SK-N-SH (cell line): Measurements from ENCODE around the gene ACOXL. TPM values are rescaled to one million over a fixed set of nuclear protein-coding genes. Genes with fewer than 3 reads are reported as not detected.

Source experiments
- CTCF ChIA-PET: fragments of 300-600, 350-600 bp; formaldehyde crosslinking; extraction: SDS; loops from one replicate; lab custom pipeline; 2021; lab: Yijun Ruan, JAX
- POLR2A ChIA-PET: fragments of 350-600 bp; sonication (Branson Sonifier 250); formaldehyde crosslinking; extraction: SDS; loops from one replicate; lab custom pipeline; 2020; ENCODE audit warnings: antibody characterized with exemption, inconsistent platforms; lab: Yijun Ruan, JAX
- DNase-seq: peaks from one replicate; pipeline ENCODE4 v3.0.0; 2012
- H2AFZ ChIP-seq: fragments of 200-600 bp; sonication (generic); 2 replicates; pipeline ENCODE4 v1.8.1; 2016; ENCODE audit warnings: antibody characterized with exemption, mild to moderate bottlenecking, low read depth
- H3F3A ChIP-seq: fragments of 200-600 bp; sonication (generic); replicated peaks from 2 replicates; pipeline ENCODE3; 2016; ENCODE audit warnings: antibody characterized with exemption, mild to moderate bottlenecking; ENCODE audit not compliant: insufficient read depth
- H3K27ac ChIP-seq, 2 experiments: fragments of 200-500 bp in 1 of 2; fragments of 200-600 bp in 1 of 2; sonication (Bioruptor generic) in 1 of 2; sonication (generic), shearing (Covaris generic) in 1 of 2; 2 replicates each; pipeline versions ENCODE4 v1.5.1 to v1.6.1; 2014 to 2016; ENCODE audit warnings: low read depth in 2 of 2, inconsistent platforms in 1 of 2, low read length in 1 of 2, mild to moderate bottlenecking in 1 of 2, mixed read lengths in 1 of 2
- H3K27me3 ChIP-seq: fragments of 200-600 bp; sonication (generic), shearing (Covaris generic); 2 replicates; pipeline ENCODE4 v1.6.1; 2016; ENCODE audit warnings: mixed run types; ENCODE audit not compliant: insufficient read depth
- H3K36me3 ChIP-seq, 2 experiments: fragments of 200-500 bp in 1 of 2; fragments of 200-600 bp in 1 of 2; sonication (Bioruptor generic) in 1 of 2; sonication (generic) in 1 of 2; replicated peaks in 1 of 2; 2 replicates each; pipeline versions ENCODE3 to v1.5.1; 2014 to 2016; ENCODE audit warnings: low read length in 1 of 2, mild to moderate bottlenecking in 1 of 2; ENCODE audit not compliant: insufficient read depth in 2 of 2, control insufficient read depth in 1 of 2
- H3K4me1 ChIP-seq, 2 experiments: fragments of 200-500 bp in 1 of 2; fragments of 200-600 bp in 1 of 2; sonication (Bioruptor generic) in 1 of 2; sonication (generic), shearing (Covaris generic) in 1 of 2; 2 replicates each; pipeline versions ENCODE4 v1.5.1 to v1.6.1; 2014 to 2016; ENCODE audit warnings: low read depth in 1 of 2, low read length in 1 of 2, mixed run types in 1 of 2; ENCODE audit not compliant: insufficient read depth in 2 of 2, control insufficient read depth in 1 of 2
- H3K4me2 ChIP-seq: fragments of 200-600 bp; sonication (generic), shearing (Covaris generic); 2 replicates; pipeline ENCODE4 v1.6.1; 2017; ENCODE audit warnings: mixed run types
- H3K4me3 ChIP-seq, 2 experiments: fragments of 200-500 bp in 1 of 2; fragments of 200-600 bp in 1 of 2; sonication (Bioruptor generic) in 1 of 2; sonication (generic), shearing (Covaris generic) in 1 of 2; 2 replicates each; pipeline versions ENCODE4 v1.5.1 to v1.8.1; 2014 to 2016; ENCODE audit warnings: low read depth in 2 of 2, inconsistent platforms in 1 of 2, low read length in 1 of 2, mild to moderate bottlenecking in 1 of 2, mixed read lengths in 1 of 2, moderate library complexity in 1 of 2
- H3K79me2 ChIP-seq: fragments of 200-600 bp; sonication (generic); 2 replicates; pipeline ENCODE4 v1.8.1; 2017; ENCODE audit warnings: mild to moderate bottlenecking; ENCODE audit not compliant: insufficient read depth
- H3K9ac ChIP-seq: fragments of 200-600 bp; sonication (generic); 2 replicates; pipeline ENCODE4 v1.6.1; 2017; ENCODE audit warnings: mixed run types
- H3K9me2 ChIP-seq: fragments of 200-600 bp; sonication (generic); 2 replicates; pipeline ENCODE4 v1.6.1; 2017; ENCODE audit warnings: mixed run types
- H3K9me3 ChIP-seq: fragments of 200-600 bp; sonication (generic); 2 replicates; pipeline ENCODE4 v1.6.1; 2017; ENCODE audit warnings: mixed run types, mild to moderate bottlenecking, moderate library complexity
- H4K20me1 ChIP-seq: fragments of 200-600 bp; sonication (generic); 2 replicates; pipeline ENCODE4 v1.6.1; 2017; ENCODE audit warnings: mild to moderate bottlenecking, mixed run types; ENCODE audit not compliant: insufficient read depth
- ELF1 ChIP-seq: IDR thresholded peaks from 2 replicates; pipeline ENCODE4 v1.4.0; 2012
- EP300 ChIP-seq, 2 experiments: IDR thresholded peaks; 2 replicates each; pipeline versions ENCODE4 v1.4.0 to v1.6.1; 2012; ENCODE audit warnings: borderline replicate concordance in 1 of 2, low read depth in 1 of 2, low read length in 1 of 2
- FOXJ3 ChIP-seq: sonication (generic); formaldehyde crosslinking; IDR thresholded peaks from 2 replicates; pipeline ENCODE4 v1.5.1; 2020; ENCODE audit warnings: mild to moderate bottlenecking, missing genetic modification reagents
- POLR2AphosphoS5 ChIP-seq: IDR thresholded peaks from 2 replicates; pipeline ENCODE4 v1.6.1; 2012; ENCODE audit warnings: low read depth, low read length
- USF1 ChIP-seq: IDR thresholded peaks from 2 replicates; pipeline ENCODE4 v1.4.0; 2012; ENCODE audit warnings: low read depth, borderline replicate concordance
- YY1 ChIP-seq: IDR thresholded peaks from 2 replicates; pipeline ENCODE4 v1.4.0; 2012; ENCODE audit warnings: low read depth, mild to moderate bottlenecking
- WGBS: methylation state at CpG from one replicate; pipeline ENCODE4 v1.1.6; 2017; ENCODE audit warnings: low lambda C conversion rate; 5-methylcytosine and 5-hydroxymethylcytosine counted together
- polyA plus RNA-seq, 3 experiments: library from polyadenylated mRNA; depleted of rRNA; stranded (reverse); fragments of >200 nt; gene quantifications; 2 replicates each; pipeline ENCODE4 v1.2.3, GENCODE V29; 2012
- TF ChIP-seq, protein P1 (sequence below): fragments of 200-600 bp; sonication (generic); IDR thresholded peaks from 2 replicates; pipeline ENCODE4 v1.6.1; 2017; ENCODE audit warnings: antibody characterized with exemption, mild to moderate bottlenecking, moderate library complexity
- TF ChIP-seq, protein P2 (sequence below): IDR thresholded peaks from 2 replicates; pipeline ENCODE4 v1.4.0; 2012; ENCODE audit warnings: low read depth, borderline replicate concordance
- TF ChIP-seq, protein P3 (sequence below): IDR thresholded peaks from 2 replicates; pipeline ENCODE4 v1.6.1; 2012; ENCODE audit warnings: mild to moderate bottlenecking, low read depth, low read length, moderate library complexity

The ACOXL gene
- polyA plus RNA-seq, 1 of the 3 experiments (the other 2 are of a cell fraction), result not detected

DNA sequence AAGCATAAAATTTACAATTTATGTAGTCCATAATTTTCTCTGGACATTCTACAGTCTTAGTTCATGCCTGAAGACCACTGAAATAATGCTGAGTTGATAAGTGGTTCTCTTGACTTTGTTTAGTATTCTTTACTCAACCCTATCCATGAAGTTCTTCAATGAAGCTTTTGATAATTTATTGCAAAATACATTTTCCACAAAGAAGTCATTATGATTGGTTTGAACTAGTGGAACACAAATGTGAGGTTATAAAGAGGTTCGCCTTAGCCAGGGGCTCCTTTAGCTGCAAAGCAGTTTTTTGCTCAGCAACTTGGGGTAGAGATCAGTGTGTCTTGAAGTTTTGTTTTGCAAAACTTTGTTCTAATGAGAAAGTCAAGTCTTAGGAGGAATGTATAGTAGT, 394.2 kb downstream of the ACOXL start:
- WGBS, result 96% methylated on average over 1 of the region's 1 CpG
- ChIA-PET CTCF (interaction anchor here (0.9 kb wide), 1 partner anchor 314 kb away, joined by 3 read pairs; no protein-coding TSS in a partner anchor), POLR2A (no interaction called here)
- Histone ChIP-seq H3K4me1 (peaks cover 0 to 19% of the 10 kb centered on the region in 2 experiments; a peak in 2 of 4 replicates), H3F3A (no peaks in the 10 kb centered on the region), H3K9ac (no peak overlapping the region), H3K27ac (no peak overlapping the region), H3K4me2 (no peak overlapping the region), H4K20me1 (no peaks in the 10 kb centered on the region; the same call in 1 of the 2 replicates), H2AFZ (no peak overlapping the region), H3K4me3 (no peak overlapping the region), H3K9me3 (no peaks in the 10 kb centered on the region), H3K9me2 (no peaks in the 10 kb centered on the region), H3K79me2 (peaks cover 9% of the 10 kb centered on the region; the same call in 1 of the 2 replicates), H3K27me3 (no peaks in the 10 kb centered on the region), H3K36me3 (peaks cover 37 to 56% of the 10 kb centered on the region in 2 experiments)
- TF ChIP-seq ELF1, result no peak
- TF ChIP-seq, protein P1, sequence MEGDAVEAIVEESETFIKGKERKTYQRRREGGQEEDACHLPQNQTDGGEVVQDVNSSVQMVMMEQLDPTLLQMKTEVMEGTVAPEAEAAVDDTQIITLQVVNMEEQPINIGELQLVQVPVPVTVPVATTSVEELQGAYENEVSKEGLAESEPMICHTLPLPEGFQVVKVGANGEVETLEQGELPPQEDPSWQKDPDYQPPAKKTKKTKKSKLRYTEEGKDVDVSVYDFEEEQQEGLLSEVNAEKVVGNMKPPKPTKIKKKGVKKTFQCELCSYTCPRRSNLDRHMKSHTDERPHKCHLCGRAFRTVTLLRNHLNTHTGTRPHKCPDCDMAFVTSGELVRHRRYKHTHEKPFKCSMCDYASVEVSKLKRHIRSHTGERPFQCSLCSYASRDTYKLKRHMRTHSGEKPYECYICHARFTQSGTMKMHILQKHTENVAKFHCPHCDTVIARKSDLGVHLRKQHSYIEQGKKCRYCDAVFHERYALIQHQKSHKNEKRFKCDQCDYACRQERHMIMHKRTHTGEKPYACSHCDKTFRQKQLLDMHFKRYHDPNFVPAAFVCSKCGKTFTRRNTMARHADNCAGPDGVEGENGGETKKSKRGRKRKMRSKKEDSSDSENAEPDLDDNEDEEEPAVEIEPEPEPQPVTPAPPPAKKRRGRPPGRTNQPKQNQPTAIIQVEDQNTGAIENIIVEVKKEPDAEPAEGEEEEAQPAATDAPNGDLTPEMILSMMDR, result no peak
- TF ChIP-seq USF1, result no peak
- TF ChIP-seq YY1, result no peak
- no peak for TF ChIP-seq FOXJ3 (CRISPR knock-in tag)
- TF ChIP-seq, protein P2, sequence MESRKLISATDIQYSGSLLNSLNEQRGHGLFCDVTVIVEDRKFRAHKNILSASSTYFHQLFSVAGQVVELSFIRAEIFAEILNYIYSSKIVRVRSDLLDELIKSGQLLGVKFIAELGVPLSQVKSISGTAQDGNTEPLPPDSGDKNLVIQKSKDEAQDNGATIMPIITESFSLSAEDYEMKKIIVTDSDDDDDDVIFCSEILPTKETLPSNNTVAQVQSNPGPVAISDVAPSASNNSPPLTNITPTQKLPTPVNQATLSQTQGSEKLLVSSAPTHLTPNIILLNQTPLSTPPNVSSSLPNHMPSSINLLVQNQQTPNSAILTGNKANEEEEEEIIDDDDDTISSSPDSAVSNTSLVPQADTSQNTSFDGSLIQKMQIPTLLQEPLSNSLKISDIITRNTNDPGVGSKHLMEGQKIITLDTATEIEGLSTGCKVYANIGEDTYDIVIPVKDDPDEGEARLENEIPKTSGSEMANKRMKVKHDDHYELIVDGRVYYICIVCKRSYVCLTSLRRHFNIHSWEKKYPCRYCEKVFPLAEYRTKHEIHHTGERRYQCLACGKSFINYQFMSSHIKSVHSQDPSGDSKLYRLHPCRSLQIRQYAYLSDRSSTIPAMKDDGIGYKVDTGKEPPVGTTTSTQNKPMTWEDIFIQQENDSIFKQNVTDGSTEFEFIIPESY, result no peak
- no peak for TF ChIP-seq POLR2AphosphoS5
- TF ChIP-seq EP300 (IDR thresholded peaks at IDR 0.05; ENCODE audit: borderline replicate concordance in 1 of 2, low read depth in 1 of 2, low read length in 1 of 2), result no peak
- TF ChIP-seq, protein P3, sequence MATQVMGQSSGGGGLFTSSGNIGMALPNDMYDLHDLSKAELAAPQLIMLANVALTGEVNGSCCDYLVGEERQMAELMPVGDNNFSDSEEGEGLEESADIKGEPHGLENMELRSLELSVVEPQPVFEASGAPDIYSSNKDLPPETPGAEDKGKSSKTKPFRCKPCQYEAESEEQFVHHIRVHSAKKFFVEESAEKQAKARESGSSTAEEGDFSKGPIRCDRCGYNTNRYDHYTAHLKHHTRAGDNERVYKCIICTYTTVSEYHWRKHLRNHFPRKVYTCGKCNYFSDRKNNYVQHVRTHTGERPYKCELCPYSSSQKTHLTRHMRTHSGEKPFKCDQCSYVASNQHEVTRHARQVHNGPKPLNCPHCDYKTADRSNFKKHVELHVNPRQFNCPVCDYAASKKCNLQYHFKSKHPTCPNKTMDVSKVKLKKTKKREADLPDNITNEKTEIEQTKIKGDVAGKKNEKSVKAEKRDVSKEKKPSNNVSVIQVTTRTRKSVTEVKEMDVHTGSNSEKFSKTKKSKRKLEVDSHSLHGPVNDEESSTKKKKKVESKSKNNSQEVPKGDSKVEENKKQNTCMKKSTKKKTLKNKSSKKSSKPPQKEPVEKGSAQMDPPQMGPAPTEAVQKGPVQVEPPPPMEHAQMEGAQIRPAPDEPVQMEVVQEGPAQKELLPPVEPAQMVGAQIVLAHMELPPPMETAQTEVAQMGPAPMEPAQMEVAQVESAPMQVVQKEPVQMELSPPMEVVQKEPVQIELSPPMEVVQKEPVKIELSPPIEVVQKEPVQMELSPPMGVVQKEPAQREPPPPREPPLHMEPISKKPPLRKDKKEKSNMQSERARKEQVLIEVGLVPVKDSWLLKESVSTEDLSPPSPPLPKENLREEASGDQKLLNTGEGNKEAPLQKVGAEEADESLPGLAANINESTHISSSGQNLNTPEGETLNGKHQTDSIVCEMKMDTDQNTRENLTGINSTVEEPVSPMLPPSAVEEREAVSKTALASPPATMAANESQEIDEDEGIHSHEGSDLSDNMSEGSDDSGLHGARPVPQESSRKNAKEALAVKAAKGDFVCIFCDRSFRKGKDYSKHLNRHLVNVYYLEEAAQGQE, result no peak
- DNase-seq, result no peak
